Mucosa of stomach (tissue), 1 donor: ENCODE results near the gene LTO1.

Source experiments
- H3K27me3 ChIP-seq: one replicate; pipeline ENCODE4 v1.7.0; 2013; ENCODE audit warnings: mild to moderate bottlenecking, low read length; ENCODE audit not compliant: control insufficient read depth, insufficient read depth
- H3K36me3 ChIP-seq: one replicate; pipeline ENCODE4 v1.7.0; 2013; ENCODE audit warnings: low read length; ENCODE audit not compliant: control insufficient read depth, insufficient read depth
- H3K4me1 ChIP-seq: one replicate; pipeline ENCODE4 v1.7.0; 2013; ENCODE audit warnings: mild to moderate bottlenecking, low read length; ENCODE audit not compliant: control insufficient read depth, insufficient read depth
- H3K4me3 ChIP-seq: one replicate; pipeline ENCODE4 v1.7.0; 2013; ENCODE audit warnings: low read length
- H3K9ac ChIP-seq: one replicate; pipeline ENCODE4 v1.7.0; 2013; ENCODE audit warnings: mild to moderate bottlenecking, low read length, moderate library complexity
- H3K9me3 ChIP-seq: one replicate; pipeline ENCODE4 v1.7.0; 2013; ENCODE audit warnings: mild to moderate bottlenecking, low read length, moderate library complexity; ENCODE audit not compliant: control insufficient read depth
- donor health status: Pancreatic carcinoma.

LTO1 gene

DNA sequence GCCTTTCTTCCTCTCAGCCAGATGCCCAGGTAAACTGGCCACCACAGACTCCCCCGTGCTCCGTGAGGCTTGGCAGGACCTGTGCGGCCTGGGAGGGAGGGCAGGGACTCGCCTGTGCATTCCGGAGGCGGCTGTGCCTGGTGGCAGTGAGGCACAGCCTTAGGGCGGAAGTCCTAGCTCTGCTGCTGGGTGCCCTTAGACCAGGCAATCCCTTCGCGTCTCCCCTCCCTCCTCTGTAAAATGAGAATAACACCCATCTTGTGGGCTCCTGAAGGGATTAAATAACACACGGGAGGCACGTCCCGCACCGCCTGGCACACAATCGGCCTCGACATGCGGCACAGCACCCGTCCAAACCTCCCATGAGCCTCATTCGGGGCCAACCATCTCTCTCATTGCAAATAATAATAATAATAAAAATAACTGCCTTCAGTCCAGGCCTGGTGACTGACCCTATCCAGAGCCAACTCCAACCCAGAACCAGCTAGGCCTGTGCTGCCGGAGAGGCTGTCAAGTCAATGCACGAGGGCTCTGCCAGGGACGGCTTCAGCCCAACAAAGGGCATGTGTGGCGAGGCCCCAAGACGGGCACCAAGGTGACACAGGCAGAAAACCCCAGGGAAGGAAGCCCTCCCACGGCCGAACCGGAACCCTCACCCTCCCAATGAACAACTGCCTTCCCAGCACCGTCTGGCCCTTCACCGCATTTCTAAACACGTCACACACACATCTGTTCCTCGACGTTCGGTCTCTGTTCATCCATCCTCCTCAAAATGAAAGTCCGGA, 8.2 kb downstream of the LTO1 start:
- no peak overlapping the region for H3K9ac ChIP-seq
- peaks cover 8% of the 10 kb centered on the region for H3K36me3 ChIP-seq
- no peaks in the 10 kb centered on the region for H3K27me3 ChIP-seq
- H3K4me3 ChIP-seq: no peak overlapping the region
- H3K9me3 ChIP-seq: no peaks in the 10 kb centered on the region
- peaks cover 23% of the 10 kb centered on the region for H3K4me1 ChIP-seq

DNA sequence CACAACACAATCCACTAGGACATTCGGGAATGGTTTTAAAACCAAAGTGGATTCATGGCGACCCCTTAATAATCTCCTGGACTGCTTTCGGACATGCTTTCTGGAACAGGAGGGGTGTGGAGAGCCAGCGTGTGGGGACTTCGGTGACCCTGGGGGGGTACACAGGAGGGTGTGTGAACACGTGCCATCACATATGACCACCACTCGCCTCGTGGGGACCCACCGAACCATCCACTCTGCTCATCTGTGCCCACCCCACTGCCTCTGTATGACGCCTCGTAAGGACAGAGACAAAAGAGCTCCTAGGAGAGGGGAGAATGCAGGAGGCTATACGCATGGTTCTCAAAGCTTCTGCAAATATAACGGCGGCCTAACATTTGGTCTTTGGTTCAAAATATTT, 8.9 kb downstream of the LTO1 start:
- peaks cover 23% of the 10 kb centered on the region for H3K4me1 ChIP-seq
- H3K36me3 ChIP-seq: peaks cover 7% of the 10 kb centered on the region
- no peaks in the 10 kb centered on the region for H3K27me3 ChIP-seq
- H3K9me3 ChIP-seq: no peaks in the 10 kb centered on the region
- no peak overlapping the region for H3K4me3 ChIP-seq
- no peak overlapping the region for H3K9ac ChIP-seq

DNA sequence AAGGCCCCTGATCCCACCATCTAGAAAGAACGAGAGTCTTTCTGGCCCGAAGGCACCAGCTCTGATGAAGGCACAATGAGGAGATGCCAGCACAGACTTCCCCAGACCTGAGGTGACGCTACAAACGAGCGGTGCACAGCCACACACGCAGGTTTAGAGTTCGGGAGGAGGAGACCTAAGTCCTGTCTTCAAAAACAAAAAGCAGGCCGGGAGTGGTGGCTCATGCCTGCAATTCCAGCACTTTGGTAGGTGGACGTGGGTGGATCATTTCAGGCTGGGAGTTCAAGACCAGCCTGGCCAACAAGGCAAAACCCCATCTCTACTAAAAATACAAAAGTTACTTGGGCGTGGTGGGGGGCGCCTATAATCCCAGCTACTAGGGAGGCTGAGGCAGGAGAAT, 9.5 kb downstream of the LTO1 start:
- H3K27me3 ChIP-seq: no peaks in the 10 kb centered on the region
- H3K36me3 ChIP-seq: peaks cover 7% of the 10 kb centered on the region
- H3K4me3 ChIP-seq: no peak overlapping the region

DNA sequence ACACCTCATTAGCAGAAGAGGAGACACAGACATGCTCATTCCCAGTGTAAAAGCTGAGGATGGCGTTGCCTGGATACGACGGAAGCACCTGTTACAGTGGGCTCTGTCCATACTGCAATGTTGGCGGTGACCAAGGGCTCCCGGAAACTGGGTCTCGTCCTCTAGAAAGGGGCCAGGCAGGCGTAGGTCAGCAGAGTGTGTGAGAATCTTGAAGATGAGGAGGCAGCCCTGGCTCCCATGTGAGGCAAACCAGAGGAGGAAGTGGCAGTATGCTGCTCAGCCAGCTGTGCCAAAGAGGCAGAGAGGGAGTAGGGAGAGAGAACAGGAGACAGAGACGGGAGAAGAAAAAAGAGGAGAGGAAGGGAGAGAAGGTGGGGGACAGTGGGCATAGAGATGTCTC, 10.3 kb downstream of the LTO1 start:
- H3K9ac ChIP-seq: no peak overlapping the region
- H3K27me3 ChIP-seq: no peaks in the 10 kb centered on the region
- H3K4me3 ChIP-seq: no peak overlapping the region
- H3K9me3 ChIP-seq: no peaks in the 10 kb centered on the region
- H3K36me3 ChIP-seq: peaks cover 7% of the 10 kb centered on the region
- H3K4me1 ChIP-seq: peaks cover 16% of the 10 kb centered on the region

More for the DNA sequence above, 9.5 kb downstream of the LTO1 start:
- H3K9ac ChIP-seq: no peak overlapping the region
- no peaks in the 10 kb centered on the region for H3K9me3 ChIP-seq
- H3K4me1 ChIP-seq: peaks cover 23% of the 10 kb centered on the region

DNA sequence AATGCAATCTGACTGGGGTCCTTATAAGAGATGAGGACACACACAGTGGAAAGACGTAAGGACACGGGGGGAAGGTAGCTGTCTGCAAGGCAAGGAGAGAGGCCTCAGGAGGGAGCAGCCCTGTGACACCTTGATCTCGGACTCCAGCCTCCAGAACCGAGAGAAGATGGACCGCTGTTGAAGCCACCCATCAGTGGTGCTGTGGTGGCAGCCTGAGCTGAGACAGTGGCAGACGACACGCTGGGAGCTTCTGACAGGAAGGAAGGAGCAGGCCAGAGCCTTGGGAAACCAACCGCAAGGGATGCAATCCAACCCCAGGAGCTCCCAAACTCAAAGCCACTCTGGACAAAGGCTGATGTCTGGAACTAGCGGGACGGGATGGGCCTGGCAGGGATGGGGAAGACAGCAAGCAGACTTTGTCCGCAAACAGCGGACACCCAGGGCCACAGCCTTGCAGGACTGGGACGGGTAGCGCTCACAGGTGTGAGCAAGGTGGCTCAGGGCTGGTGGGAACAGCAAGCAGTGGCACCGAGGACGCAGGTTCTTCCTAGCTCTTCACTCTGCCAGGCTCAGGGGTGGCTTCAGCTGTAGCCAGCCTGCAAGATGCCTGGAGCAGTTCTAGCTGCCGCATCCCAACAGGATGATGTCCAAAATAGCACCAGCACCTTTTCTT, 10.9 kb downstream of the LTO1 start:
- Histone ChIP-seq H3K4me3 (no peak overlapping the region), H3K27me3 (no peaks in the 10 kb centered on the region), H3K9me3 (no peaks in the 10 kb centered on the region), H3K4me1 (peaks cover 15% of the 10 kb centered on the region), H3K9ac (no peak overlapping the region), H3K36me3 (peaks cover 7% of the 10 kb centered on the region)

DNA sequence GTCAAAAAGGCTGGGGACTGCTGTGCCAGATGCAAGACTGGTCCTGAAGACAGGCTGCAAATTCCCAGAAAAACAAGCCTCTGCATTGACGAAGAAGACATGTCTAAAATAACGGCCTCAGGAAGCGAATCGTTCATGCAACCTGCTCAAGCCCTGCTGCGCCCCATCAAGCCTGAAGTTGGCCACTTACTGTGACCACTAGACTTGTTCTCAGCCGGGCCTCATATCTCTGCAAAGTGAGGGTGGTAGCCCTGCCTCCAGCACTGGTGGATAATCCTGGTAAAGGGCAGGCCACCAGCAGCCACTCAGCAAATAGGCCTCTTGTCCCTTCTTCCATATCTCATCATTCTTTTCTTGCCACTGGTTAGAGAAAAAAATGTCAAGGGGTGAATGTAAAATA, 11.8 kb downstream of the LTO1 start:
- Histone ChIP-seq H3K9me3 (no peaks in the 10 kb centered on the region), H3K9ac (no peak overlapping the region), H3K36me3 (peaks cover 7% of the 10 kb centered on the region), H3K4me3 (no peak overlapping the region), H3K4me1 (peaks cover 13% of the 10 kb centered on the region), H3K27me3 (no peaks in the 10 kb centered on the region)

DNA sequence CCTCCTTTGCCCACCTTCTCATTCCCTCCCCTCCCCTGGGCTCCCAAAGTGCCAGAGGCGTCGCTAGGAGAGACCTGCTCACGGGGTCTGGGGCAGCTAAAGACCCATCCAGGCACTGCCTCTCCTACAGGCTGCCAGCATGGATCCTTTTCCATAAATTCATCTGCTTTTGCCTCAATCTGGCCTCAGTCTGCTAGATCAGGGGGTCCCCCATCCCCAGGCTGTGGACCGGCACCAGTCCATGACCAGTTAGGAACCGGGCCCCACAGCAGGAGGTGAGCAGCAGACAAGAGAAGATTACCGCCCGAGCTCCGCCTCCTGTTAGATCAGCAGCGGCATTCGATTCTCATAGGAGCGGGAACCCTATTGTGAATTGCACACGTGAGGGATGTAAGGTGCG, 12.3 kb downstream of the LTO1 start:
- H3K36me3 ChIP-seq: peaks cover 7% of the 10 kb centered on the region
- H3K9me3 ChIP-seq: no peaks in the 10 kb centered on the region
- no peak overlapping the region for H3K9ac ChIP-seq
- no peak overlapping the region for H3K4me3 ChIP-seq
- H3K27me3 ChIP-seq: no peaks in the 10 kb centered on the region
- peaks cover 8% of the 10 kb centered on the region for H3K4me1 ChIP-seq

DNA sequence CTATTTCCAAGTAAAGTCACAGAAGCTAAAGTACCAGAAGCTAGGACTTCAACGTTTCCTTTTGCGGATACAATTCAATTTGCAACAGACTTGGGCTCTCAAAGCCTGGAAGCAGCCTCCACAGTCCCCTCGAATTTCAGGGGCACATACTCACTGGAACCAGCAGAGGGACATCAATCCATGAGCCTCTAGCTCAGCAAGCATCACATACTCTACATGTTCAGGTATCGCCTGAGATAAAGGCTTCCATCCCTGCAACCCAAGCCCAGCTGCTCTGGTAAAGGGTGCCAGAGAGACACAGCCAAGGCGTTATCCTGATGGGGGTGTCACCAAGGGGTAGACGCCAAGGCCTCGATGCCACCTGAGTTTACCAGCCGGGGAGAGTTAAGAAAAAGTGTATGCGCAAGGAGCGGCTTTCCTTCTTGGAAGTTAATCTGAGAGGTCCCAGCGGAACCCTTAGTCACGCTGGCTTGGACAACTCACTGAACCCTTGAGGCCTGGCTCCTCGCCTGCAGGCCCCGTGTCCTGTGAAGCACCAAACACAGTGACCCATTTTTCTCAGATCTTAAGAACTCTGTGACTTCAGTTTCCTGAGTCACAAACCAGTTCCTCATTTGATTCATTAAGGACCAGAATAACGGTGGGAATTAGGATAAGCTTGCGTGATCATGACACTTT, 13.0 kb downstream of the LTO1 start:
- Histone ChIP-seq H3K27me3 (no peaks in the 10 kb centered on the region), H3K4me1 (peaks cover 1% of the 10 kb centered on the region), H3K36me3 (peaks cover 7% of the 10 kb centered on the region), H3K9me3 (no peaks in the 10 kb centered on the region), H3K9ac (no peak overlapping the region), H3K4me3 (no peak overlapping the region)

DNA sequence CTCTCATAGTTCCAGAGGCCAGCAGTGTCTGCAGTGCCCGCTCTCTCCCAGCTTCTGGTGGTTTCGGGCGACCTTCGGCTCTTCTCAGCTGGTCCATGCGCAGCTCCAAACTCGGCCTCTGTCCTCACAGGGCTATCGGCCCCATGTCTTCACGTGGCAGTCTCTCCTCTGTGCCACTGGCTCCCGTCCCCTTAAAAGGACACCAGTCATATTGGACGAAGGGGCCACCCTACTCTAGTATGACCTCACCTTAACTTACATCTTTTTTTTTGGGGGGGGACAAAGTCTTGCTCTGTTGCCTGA, 13.8 kb downstream of the LTO1 start:
- no peak overlapping the region for H3K4me3 ChIP-seq
- H3K9ac ChIP-seq: no peak overlapping the region
- no peaks in the 10 kb centered on the region for H3K9me3 ChIP-seq
- H3K4me1 ChIP-seq: no peaks in the 10 kb centered on the region
- H3K36me3 ChIP-seq: peaks cover 7% of the 10 kb centered on the region
- H3K27me3 ChIP-seq: no peaks in the 10 kb centered on the region

DNA sequence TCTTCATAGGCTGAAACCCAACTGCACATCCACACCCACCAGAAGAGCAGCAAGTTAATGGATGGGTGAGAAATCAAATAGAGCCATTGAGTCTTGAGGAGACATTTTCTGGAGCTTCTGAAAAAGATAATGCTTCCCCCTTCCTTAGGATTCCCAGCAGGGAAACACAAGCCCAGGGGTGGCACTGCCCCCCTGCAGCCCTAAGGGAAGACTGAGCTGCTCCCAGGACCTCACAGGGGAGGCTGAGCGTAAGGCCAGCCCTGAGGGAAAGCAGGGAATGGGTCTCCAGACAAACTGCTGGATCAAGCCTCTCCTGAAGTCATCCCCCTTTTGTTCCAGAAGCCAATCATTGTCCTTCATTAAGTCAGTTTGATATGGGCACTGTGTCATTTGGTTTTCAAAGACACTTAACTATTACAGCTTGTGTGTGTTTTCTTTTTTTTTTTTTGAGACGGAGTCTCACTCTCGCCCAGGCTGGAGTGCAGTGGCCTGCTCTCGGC, 15.1 kb downstream of the LTO1 start:
- no peaks in the 10 kb centered on the region for H3K27me3 ChIP-seq
- peaks cover 5% of the 10 kb centered on the region for H3K36me3 ChIP-seq
- peaks cover 4% of the 10 kb centered on the region for H3K4me1 ChIP-seq
- H3K9ac ChIP-seq: no peak overlapping the region
- no peaks in the 10 kb centered on the region for H3K9me3 ChIP-seq
- no peak overlapping the region for H3K4me3 ChIP-seq

DNA sequence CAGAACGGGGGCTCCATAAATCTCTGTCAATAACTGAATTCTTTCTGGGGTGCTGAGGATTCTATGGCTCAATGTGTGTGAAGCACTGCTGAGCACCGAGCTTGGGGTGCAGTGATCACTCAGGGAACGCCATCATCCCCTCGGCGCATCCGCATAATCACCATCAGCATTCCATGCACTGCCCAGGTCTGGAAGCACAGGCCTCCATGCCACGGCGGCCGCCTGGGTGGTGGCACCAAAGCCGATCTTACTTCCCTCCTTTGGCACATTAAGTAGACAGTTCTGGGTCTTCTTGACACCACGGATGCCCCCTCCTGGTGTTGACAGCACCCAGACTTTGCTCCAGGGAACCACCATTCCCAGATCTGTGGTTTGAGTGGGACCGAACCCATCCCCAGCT, 15.6 kb downstream of the LTO1 start:
- Histone ChIP-seq H3K9me3 (no peaks in the 10 kb centered on the region), H3K4me3 (no peak overlapping the region), H3K36me3 (peaks cover under 1% of the 10 kb centered on the region), H3K27me3 (no peaks in the 10 kb centered on the region), H3K4me1 (peaks cover 9% of the 10 kb centered on the region), H3K9ac (no peak overlapping the region)
